Ishikawa (cell line): ENCODE measurements around the gene CCDC183.

ENCODE experiments used
- RAD21 ChIP-seq: IDR thresholded peaks from 2 replicates; pipeline ENCODE4 v1.6.1; 2012; ENCODE audit warnings: low read depth
- TCF12 ChIP-seq: IDR thresholded peaks from 2 replicates; pipeline ENCODE4 v1.6.1; 2012; ENCODE audit warnings: low read depth

DNA sequence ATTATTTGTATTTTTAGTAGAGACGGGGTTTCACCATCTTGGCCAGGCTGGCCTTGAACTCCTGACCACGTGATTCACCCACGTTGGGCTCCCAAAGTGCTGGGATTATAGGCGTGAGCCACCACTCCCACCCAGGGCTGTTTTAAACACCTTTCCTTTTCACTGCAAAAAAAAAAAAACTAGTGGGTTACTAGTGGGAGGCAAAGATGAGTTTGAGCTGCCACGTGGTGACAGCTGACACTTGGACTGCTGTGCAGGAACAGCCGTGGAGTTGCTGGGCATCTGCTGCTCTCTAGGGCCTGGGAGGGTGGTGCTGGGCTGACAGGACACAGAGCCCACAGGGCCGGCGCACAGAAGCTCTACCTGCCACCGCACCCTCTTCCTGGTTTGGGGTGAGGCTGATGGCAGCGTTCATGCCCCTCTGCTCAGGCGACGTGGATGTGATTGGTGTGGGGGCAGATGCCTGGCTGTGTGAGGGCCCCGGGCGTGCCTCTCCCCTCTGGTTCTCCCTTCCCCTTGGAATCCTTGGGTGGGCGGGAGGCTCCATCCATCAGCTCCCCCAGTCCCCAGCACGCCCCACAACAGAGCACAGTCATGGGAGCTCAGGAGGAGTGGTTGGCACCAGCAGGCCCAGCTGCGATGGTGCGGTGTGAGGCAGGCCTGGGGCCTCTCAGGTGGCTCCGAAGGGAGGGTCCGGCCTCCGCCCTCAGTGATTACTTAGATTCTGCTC, 28.5 kb downstream of the CCDC183 start:
- no peak for TF ChIP-seq RAD21
- no peak for TF ChIP-seq TCF12
